RKO (cell line): ENCODE results near the gene FCMR.
A peak's percentile ranks its signal among the peaks of the same experiment; 100 is the strongest.

Source experiments
- DNase-seq: peaks from one replicate; pipeline ENCODE4 v3.0.0-alpha.2; 2016; ENCODE audit warnings: low spot score

The FCMR gene

GRCh38 chr1:206899717-206900116 is 22.0 kb downstream of the FCMR start:
- DNase-seq: no peak

- DNase-seq: no peak
Observed at GRCh38 chr1:206898915-206899431, 22.8 kb downstream of the FCMR start.

DNA sequence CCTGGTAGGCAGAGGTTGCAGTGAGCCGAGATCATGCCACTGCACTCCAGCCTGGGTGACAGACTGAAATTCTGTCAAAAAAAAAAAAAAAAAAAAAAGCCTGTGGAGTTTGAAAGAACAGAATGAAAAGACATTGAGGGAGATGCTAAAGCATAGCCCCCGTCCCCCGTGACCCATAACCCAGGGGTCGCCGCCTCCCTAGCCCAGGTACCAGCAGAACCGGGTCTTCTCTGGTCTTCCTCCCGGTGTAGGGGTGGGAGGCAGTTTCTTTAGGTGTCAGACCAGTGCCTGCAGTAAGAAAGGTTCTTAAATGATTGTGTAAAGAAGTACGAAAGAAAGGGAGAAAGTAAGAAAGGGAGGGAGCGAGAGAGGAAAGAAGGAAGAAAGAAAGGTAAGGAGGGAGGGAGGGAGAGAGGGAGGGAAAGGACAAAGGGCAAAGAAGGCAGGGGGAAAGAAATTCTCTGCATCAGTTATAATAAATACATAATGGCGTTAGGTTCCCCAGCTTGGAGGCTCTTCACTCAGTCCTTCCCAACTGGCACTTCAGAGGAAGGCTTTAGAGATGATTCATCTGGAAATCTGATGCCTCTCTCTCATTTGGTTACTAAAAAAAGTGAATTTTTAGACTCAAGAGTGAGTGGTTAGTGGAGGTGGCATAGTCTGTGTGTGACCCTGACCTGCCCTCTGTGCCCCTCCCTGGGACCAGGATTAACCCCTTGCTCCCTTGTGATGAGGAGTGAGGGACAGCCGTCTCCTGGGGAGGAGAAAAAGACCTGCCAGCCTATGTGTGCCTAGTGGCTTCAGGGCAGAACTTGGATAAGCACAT is 23.4 kb downstream of the FCMR start:
- DNase-seq: peak; percentile 19

- DNase-seq: no peak
Observed at GRCh38 chr1:206897175-206897574, 24.6 kb downstream of the FCMR start, which contains the start of gene IL24. TSS of gene IL24 (plus strand) at chr1:206897443. CDS start at chr1:206897833, 390 bp downstream.

DNA sequence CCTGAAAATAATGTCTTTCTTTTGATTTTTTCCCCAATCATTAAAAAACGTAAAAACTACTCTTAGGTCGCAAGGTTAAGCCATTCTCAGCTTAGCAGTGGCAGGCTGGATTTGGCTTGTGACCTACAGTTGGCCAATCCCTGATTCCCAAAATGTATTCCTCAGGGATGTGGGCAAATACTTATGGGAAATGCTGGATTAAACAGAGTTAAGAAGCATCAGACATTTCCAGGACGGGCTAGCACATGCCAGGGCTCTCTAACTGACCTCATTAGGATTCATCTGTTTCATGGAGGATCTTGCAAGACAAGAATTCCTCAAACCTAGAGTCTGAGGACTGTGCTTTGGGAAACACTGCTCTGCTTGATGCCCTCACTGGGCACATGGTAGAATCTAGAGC is 25.5 kb downstream of the FCMR start:
- DNase-seq: no peak

DNA sequence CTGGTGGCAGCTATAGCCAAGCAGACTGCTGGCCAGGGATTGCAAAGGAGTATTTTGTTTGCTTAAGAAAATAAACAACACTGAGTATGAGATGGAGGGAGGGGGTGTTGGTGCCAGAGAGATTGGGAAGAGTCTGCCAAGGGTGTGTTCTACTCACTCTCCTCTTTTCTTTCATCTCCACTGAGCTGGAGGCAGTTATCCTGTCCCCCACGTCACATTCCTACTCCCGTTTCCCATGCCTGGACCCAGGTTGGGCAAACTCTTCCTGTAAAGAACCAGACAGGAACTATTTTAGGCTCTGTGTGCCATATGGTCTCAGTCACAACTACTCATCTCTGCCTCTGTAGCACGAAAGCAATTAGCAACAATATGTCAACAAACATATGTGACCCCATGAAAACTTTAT is 25.9 kb downstream of the FCMR start:
- no peak for DNase-seq

DNA sequence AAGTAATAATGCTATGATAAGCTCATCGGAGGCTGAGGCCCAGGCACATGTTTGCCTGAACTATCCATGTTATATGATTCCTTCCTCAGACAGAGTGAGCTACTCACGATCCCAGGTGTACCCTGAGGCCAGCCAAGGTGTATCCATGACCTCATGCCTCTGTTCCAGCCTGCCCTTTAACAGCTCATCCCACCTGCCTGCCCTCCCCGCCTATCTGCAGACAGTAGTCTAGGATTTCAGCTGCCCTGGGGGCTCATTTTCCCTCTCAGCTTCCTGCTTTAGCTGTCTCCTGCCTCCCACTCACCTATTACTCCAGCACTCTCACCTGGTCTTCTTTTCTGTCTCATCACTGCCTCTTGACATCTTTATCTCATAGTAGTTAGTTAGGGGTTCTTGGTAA is 26.4 kb downstream of the FCMR start:
- no peak for DNase-seq

GRCh38 chr1:206893380-206893779 is 28.4 kb downstream of the FCMR start:
- DNase-seq: no peak

GRCh38 chr1:206892351-206892984 is 29.3 kb downstream of the FCMR start:
- DNase-seq: no peak

DNA sequence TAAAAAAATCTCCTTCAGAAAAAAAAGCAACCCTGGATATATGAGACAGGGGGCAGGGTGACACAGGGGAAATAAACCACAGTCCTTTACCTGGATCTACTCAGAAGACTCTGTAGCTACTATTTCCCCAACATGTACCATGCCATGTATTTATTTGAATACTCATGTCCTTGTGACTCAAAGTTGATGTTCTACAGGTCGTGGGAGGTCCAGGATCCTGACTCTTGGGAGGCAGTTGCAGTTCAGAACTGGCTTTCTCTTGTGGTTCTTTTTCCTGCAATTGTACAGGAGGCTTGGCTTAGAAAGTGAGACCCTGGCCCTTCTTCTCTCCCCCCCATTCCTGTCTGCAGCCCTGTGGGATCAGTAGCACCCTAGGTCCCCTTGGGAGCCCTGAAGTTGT is 30.3 kb downstream of the FCMR start:
- DNase-seq: no peak

DNA sequence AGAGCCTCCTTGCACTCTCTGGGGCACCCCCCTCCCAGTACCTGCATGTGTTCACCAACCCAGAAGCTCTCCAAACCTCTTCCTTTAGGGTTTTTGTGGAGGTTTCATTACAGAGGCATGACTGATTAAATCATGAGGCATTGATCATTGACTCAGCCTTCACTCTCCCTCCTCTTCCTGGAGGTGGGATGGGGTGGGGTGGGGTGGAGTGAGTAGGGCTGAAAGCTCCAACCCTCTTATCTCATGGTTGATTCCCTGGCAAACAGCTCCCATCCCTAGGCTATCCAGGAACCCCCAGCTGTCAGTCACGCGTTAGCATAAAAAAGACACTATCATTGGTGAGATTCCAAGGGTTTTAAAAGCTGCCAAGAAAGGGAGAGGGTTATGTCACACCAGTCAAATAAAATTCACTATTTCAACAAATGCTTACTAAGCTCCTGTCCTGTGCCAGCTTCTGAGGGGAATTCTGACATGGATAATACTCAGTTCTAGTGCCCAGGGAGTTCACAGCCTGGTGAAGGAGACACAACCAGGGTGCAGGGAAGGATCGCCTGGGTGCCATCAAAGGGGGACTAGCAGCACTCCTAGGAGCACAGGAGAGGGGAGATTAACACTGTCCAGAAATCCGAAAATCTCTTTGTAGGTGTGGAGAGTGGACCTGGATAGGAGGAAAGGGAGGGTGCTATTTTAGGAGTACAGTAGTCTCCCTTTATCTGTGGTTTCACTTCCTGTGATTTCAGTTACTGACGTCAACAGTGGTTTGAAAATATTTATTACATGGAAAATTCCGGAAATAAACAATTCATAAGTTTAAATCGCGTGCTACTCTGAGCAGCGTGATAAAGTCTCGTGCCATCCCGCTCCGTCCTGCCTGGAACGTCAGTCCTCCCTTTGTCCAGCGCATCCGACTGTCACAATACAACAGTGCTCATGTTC is 31.3 kb downstream of the FCMR start:
- no peak for DNase-seq

GRCh38 chr1:206887701-206888100 is 34.0 kb downstream of the FCMR start:
- DNase-seq: no peak

GRCh38 chr1:206886831-206887230 is 34.9 kb downstream of the FCMR start:
- DNase-seq: no peak

- no peak for DNase-seq
Observed at GRCh38 chr1:206885341-206886060, 36.2 kb downstream of the FCMR start.

DNA sequence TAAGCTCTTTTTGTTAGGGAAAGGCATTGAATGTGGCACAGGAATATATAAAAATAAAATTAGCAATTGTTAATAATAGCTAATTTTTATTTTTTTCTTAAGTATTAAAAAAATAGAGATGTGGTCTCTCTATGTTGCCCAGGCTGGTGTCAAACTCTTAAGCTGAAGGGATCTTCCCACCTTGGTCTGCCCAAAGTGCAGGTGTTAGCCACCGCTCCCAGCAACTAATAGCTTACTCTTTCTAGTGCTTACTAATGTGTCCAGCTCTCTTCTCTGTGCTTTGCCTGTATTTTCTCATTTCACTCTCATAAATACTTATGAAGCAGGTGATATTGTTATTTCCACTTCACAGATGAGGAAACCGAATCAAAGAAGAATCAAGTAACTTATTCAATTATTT is 37.9 kb downstream of the FCMR start:
- no peak for DNase-seq

- no peak for DNase-seq
Observed at GRCh38 chr1:206883160-206883559, 38.6 kb downstream of the FCMR start.

- DNase-seq: no peak
Observed at GRCh38 chr1:206882555-206882954, 39.2 kb downstream of the FCMR start.

GRCh38 chr1:206880314-206880713 is 41.4 kb downstream of the FCMR start:
- DNase-seq: no peak

DNA sequence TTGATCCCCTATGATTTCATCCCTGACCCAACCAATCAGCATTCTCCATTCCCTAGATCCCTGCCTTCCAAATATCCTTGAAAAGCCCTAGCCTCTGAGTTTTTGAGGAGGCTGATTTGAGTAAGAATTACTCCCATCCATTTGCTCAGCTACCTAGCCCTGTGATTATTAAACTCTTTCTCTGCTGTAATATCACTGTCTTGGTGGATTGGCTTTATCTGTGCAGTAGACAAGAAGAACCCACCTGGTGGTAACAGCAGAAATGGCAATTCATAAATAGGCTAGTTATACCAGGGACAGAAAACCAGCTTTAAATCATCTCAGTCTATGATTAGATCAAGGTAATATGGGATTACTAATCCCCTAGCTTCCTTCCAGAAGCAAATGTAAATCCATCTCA is 43.3 kb downstream of the FCMR start:
- peak; percentile 20 for DNase-seq

GRCh38 chr1:206875752-206876377 is 45.9 kb downstream of the FCMR start:
- no peak for DNase-seq

DNA sequence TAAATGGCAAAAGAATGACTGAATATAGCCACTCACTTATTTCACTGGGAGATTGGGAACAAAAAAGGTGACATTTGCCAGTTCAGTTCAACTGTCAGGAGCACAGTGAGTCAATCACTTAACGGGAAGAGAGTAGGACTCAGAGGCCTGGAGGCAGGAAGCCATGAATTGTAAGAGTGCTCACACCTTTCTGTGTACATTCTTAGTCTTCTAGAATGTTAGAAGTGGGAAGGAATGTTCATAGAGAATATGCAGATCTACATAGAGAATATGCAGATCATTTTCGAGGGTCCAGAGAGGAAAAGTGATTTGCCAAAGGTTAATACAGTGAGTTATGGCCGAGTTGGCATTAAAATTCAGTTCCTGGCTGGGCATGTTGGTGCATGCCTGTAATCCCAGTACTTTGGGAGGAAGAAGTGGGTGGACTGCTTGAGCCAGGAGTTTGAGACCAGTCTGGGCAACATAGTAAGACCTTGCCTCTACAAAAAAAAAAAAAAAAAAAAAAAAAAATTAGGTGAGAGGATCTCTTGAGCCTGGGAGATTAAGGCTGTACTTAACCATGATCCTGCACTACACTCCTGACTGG is 48.0 kb downstream of the FCMR start:
- no peak for DNase-seq
